Caco-2 (cell line): Measurements from ENCODE around the gene ARHGAP45. TPM values are rescaled to one million over a fixed set of nuclear protein-coding genes. Genes with fewer than 3 reads are reported as not detected.

Source experiments
- BruUV-seq: library from RNA; stranded (reverse); fragments of 400-500 nt; replicated peaks from 2 replicates; lab custom pipeline; 2021; lab: Mats Ljungman, UMichigan
- CTCF ChIA-PET: fragments of 300-600 bp; sonication (Branson Sonifier 250); formaldehyde crosslinking; loops from one replicate; lab custom pipeline; 2022; ENCODE audit warnings: antibody characterized with exemption; lab: Charles Lee
- POLR2A ChIA-PET: fragments of 300-600 bp; sonication (Branson Sonifier 250); formaldehyde crosslinking; loops from one replicate; lab custom pipeline; 2022; ENCODE audit warnings: antibody characterized with exemption; lab: Charles Lee
- DNase-seq, 2 experiments: peaks; one replicate each; pipeline versions ENCODE4 v3.0.0 to v3.0.0-alpha.2; 2020 to 2022
- H3K27me3 ChIP-seq: replicated peaks from 2 replicates; pipeline ENCODE4 v1.6.0; 2011; ENCODE audit warnings: low read length; ENCODE audit not compliant: control insufficient read depth, insufficient read depth
- H3K36me3 ChIP-seq: 2 replicates; pipeline ENCODE4 v1.5.1; 2011; ENCODE audit warnings: low read length; ENCODE audit not compliant: control insufficient read depth, insufficient read depth
- H3K4me1 ChIP-seq: fragments of 250-450 bp; sonication (Bioruptor Pico); 2 replicates; pipeline ENCODE4 v1.5.1; 2020; ENCODE audit warnings: mild to moderate bottlenecking
- H3K4me3 ChIP-seq: 2 replicates; pipeline ENCODE4 v1.5.1; 2011; ENCODE audit warnings: low read depth, mild to moderate bottlenecking, control low read depth, low read length
- H3K9me3 ChIP-seq: fragments of 250-450 bp; sonication (Bioruptor Pico); 2 replicates; pipeline ENCODE4 v1.5.1; 2020; ENCODE audit warnings: mild to moderate bottlenecking, moderate library complexity
- H3K27ac Mint-ChIP-seq: one replicate; pipeline ENCODE4 v1.8.0; 2022; ENCODE audit warnings: mixed read lengths; ENCODE audit not compliant: unreplicated experiment
- H3K27me3 Mint-ChIP-seq: one replicate; pipeline ENCODE4 v1.8.0; 2022; ENCODE audit warnings: mixed read lengths; ENCODE audit not compliant: insufficient read depth, unreplicated experiment
- H3K36me3 Mint-ChIP-seq: one replicate; pipeline ENCODE4 v1.8.0; 2022; ENCODE audit warnings: mild to moderate bottlenecking, mixed read lengths; ENCODE audit not compliant: insufficient read depth, unreplicated experiment
- H3K4me1 Mint-ChIP-seq: one replicate; pipeline ENCODE4 v1.8.0; 2022; ENCODE audit warnings: low read depth, mixed read lengths; ENCODE audit not compliant: unreplicated experiment
- H3K4me3 Mint-ChIP-seq: one replicate; pipeline ENCODE4 v1.8.0; 2022; ENCODE audit warnings: mild to moderate bottlenecking, moderate library complexity, mixed read lengths; ENCODE audit not compliant: unreplicated experiment
- H3K9me3 Mint-ChIP-seq: one replicate; pipeline ENCODE4 v1.8.0; 2022; ENCODE audit warnings: mixed read lengths; ENCODE audit not compliant: unreplicated experiment
- CTCF ChIP-seq, 2 experiments: fragments of 200-600 bp in 1 of 2; IDR thresholded peaks; 1 replicate in 1 of 2; 2 replicates in 1 of 2; pipeline versions ENCODE4 v1.5.1 to v1.8.0; 2011 to 2022; ENCODE audit warnings: antibody characterized with exemption in 1 of 2, control low read depth in 1 of 2, inconsistent platforms in 1 of 2, low read depth in 1 of 2, low read length in 1 of 2, mild to moderate bottlenecking in 1 of 2, moderate library complexity in 1 of 2; ENCODE audit not compliant: insufficient read depth in 1 of 2, severe bottlenecking in 1 of 2, unreplicated experiment in 1 of 2
- intact Hi-C: fragments of 100-400 bp; cut with micrococcal nuclease; formaldehyde crosslinking; loops from one replicate; pipeline ENCODE4 v1.10.0; 2022; ENCODE audit not compliant: unreplicated experiment
- total RNA-seq: library from RNA; stranded (reverse); gene quantifications from 2 replicates; pipeline ENCODE4 v1.2.3, GENCODE V29; 2022

ARHGAP45 gene
- total RNA-seq, 1 experiment from 2014 or later, result 38.6 TPM

- Histone ChIP-seq H3K9me3 (no peaks in the 10 kb centered on the region), H3K36me3 (no peaks in the 10 kb centered on the region), H3K4me1 (peaks cover 6% of the 10 kb centered on the region; the same call in 1 of the 2 replicates), H3K4me3 (no peak overlapping the region), H3K27me3 (no peaks in the 10 kb centered on the region)
- Mint-ChIP-seq H3K27ac (no peak overlapping the region), H3K9me3 (no peaks in the 10 kb centered on the region), H3K4me1 (no peaks in the 10 kb centered on the region), H3K36me3 (peaks cover 36% of the 10 kb centered on the region), H3K4me3 (no peak overlapping the region), H3K27me3 (no peaks in the 10 kb centered on the region)
- intact Hi-C loops, result no loop called here
- POLR2A ChIA-PET, result interaction anchor here (0.8 kb wide), 1 partner anchor 108 kb away, joined by 9 read pairs; no protein-coding TSS in a partner anchor
- no peak for TF ChIP-seq CTCF (IDR thresholded peaks at IDR 0.05; ENCODE audit: insufficient read depth in 1 of 2, low read depth in 1 of 2, low read length in 1 of 2, severe bottlenecking in 1 of 2, unreplicated experiment in 1 of 2)
- no peak for DNase-seq
- BruUV-seq, result no TSS peak
- CTCF ChIA-PET, result interaction anchor here (0.7 kb wide), 1 partner anchor 170 kb away, joined by 3 read pairs; no protein-coding TSS in a partner anchor
Measured at GRCh38 chr19:1135454-1135853, 68.5 kb downstream of the ARHGAP45 start.

- no peaks in the 10 kb centered on the region for H3K27me3 Mint-ChIP-seq
- H3K36me3 Mint-ChIP-seq, result peaks cover 42% of the 10 kb centered on the region
- no peaks in the 10 kb centered on the region for H3K27me3 ChIP-seq
- no peaks in the 10 kb centered on the region for H3K9me3 Mint-ChIP-seq
- intact Hi-C loops, result no loop called here
- no peak overlapping the region for H3K4me3 ChIP-seq
- no peak overlapping the region for H3K4me3 Mint-ChIP-seq
- POLR2A ChIA-PET, result no interaction called here
- H3K27ac Mint-ChIP-seq, result no peak overlapping the region
- CTCF ChIA-PET, result no interaction called here
- H3K4me1 ChIP-seq, result peaks cover 6% of the 10 kb centered on the region; the same call in 1 of the 2 replicates
- no peak for TF ChIP-seq CTCF (IDR thresholded peaks at IDR 0.05; ENCODE audit: insufficient read depth in 1 of 2, low read depth in 1 of 2, low read length in 1 of 2, severe bottlenecking in 1 of 2, unreplicated experiment in 1 of 2)
- no peaks in the 10 kb centered on the region for H3K4me1 Mint-ChIP-seq
- no peak for DNase-seq
- no TSS peak for BruUV-seq
- H3K9me3 ChIP-seq, result no peaks in the 10 kb centered on the region
- no peaks in the 10 kb centered on the region for H3K36me3 ChIP-seq
Measured at GRCh38 chr19:1136201-1136600, 69.2 kb downstream of the ARHGAP45 start.

Other genes with a start within 250 kb of the ARHGAP45 start
- 5.1 and 7.1 TPM in 2 replicates for gene PLPPR3, start 245.2 kb upstream of the ARHGAP45 start, total RNA-seq
- gene AZU1, start 239.3 kb upstream of the ARHGAP45 start, total RNA-seq, result not detected in 2 replicates
- 0.29 TPM in 1 of 2 replicates, not detected in the other for gene PRTN3, start 226.2 kb upstream of the ARHGAP45 start, total RNA-seq
- not detected in 2 replicates for gene ELANE, start 214.9 kb upstream of the ARHGAP45 start, total RNA-seq
- gene CFD, start 207.5 kb upstream of the ARHGAP45 start, total RNA-seq, result 4.4 and 6.1 TPM in 2 replicates
- 64.3 and 69.1 TPM in 2 replicates for gene MED16, start 174.0 kb upstream of the ARHGAP45 start, total RNA-seq
- not detected in 2 replicates for gene RNU6-9, start 173.7 kb upstream of the ARHGAP45 start, total RNA-seq
- gene R3HDM4, start 153.9 kb upstream of the ARHGAP45 start, total RNA-seq, result 57.7 and 60.4 TPM in 2 replicates
- gene KISS1R, start 149.8 kb upstream of the ARHGAP45 start, total RNA-seq, result 13.0 and 16.6 TPM in 2 replicates
- 217 and 239 TPM in 2 replicates for gene ARID3A, start 141.1 kb upstream of the ARHGAP45 start, total RNA-seq
- 89.5 and 96.8 TPM in 2 replicates for gene WDR18, start 82.8 kb upstream of the ARHGAP45 start, total RNA-seq
- gene GRIN3B, start 66.7 kb upstream of the ARHGAP45 start, total RNA-seq, result 0.41 and 0.49 TPM in 2 replicates
- 148 and 154 TPM in 2 replicates for gene TMEM259, start 46.0 kb upstream of the ARHGAP45 start, total RNA-seq
- not detected in 2 replicates for gene RNU6-2, start 45.6 kb upstream of the ARHGAP45 start, total RNA-seq
- 194 and 221 TPM in 2 replicates for gene CNN2, start 40.6 kb upstream of the ARHGAP45 start, total RNA-seq
- gene ABCA7, start 27.1 kb upstream of the ARHGAP45 start, total RNA-seq, result 43.5 and 45.9 TPM in 2 replicates
- gene POLR2E, start 28.2 kb downstream of the ARHGAP45 start, total RNA-seq, result 264 and 272 TPM in 2 replicates
- 500 and 546 TPM in 2 replicates for gene GPX4, start 36.8 kb downstream of the ARHGAP45 start, total RNA-seq
- 37.3 and 41.2 TPM in 2 replicates for gene SBNO2, start 107.1 kb downstream of the ARHGAP45 start, total RNA-seq
- gene STK11, start 138.6 kb downstream of the ARHGAP45 start, total RNA-seq, result 56.7 and 58.1 TPM in 2 replicates
- gene CBARP, start 170.8 kb downstream of the ARHGAP45 start, total RNA-seq, result 7.3 and 9.7 TPM in 2 replicates
- gene ATP5F1D, start 174.6 kb downstream of the ARHGAP45 start, total RNA-seq, result 126 and 140 TPM in 2 replicates
- gene MIDN, start 181.4 kb downstream of the ARHGAP45 start, total RNA-seq, result 125 and 128 TPM in 2 replicates
- gene CIRBP, start 202.2 kb downstream of the ARHGAP45 start, total RNA-seq, result 289 and 331 TPM in 2 replicates
- 51.0 and 56.3 TPM in 2 replicates for gene FAM174C, start 208.4 kb downstream of the ARHGAP45 start, total RNA-seq
- gene EFNA2, start 218.7 kb downstream of the ARHGAP45 start, total RNA-seq, result 18.6 and 20.6 TPM in 2 replicates